IPS DF 6.9 (cell line): Measurements from ENCODE around the gene CD8A.
"Not testable (repeated sequence)": the region's sequence is repeated elsewhere in the genome, so short reads cannot be mapped to it uniquely, and the experiment has no call there.

Source experiments
- DNase-seq: peaks from one replicate; pipeline ENCODE4 v3.0.0-alpha.2; 2013; ENCODE audit warnings: low read depth, low spot score
- H3K27ac ChIP-seq: one replicate; pipeline ENCODE4 v1.5.1; 2013; ENCODE audit warnings: low read length, control low read depth
- H3K27me3 ChIP-seq: 2 replicates; pipeline ENCODE4 v1.6.1; 2013; ENCODE audit warnings: mild to moderate bottlenecking, low read length; ENCODE audit not compliant: control insufficient read depth, insufficient read depth
- H3K36me3 ChIP-seq: 2 replicates; pipeline ENCODE4 v1.6.1; 2013; ENCODE audit warnings: low read length; ENCODE audit not compliant: control insufficient read depth, insufficient read depth
- H3K4me1 ChIP-seq: 2 replicates; pipeline ENCODE4 v1.6.1; 2013; ENCODE audit warnings: low read length; ENCODE audit not compliant: control insufficient read depth, insufficient read depth
- H3K4me3 ChIP-seq: 2 replicates; pipeline ENCODE4 v1.5.1; 2013; ENCODE audit warnings: mild to moderate bottlenecking, low read length
- H3K9me3 ChIP-seq: 2 replicates; pipeline ENCODE4 v1.6.1; 2013; ENCODE audit warnings: low read length, inconsistent platforms; ENCODE audit not compliant: control insufficient read depth, insufficient read depth
- WGBS: extraction: QIAGEN DNeasy Blood & Tissue Kit; methylation state at CpG from one replicate; pipeline ENCODE4 v1.1.7; 2013; ENCODE audit warnings: mixed read lengths, missing lambda C conversion rate; ENCODE audit not compliant: insufficient read length, insufficient coverage; 5-methylcytosine and 5-hydroxymethylcytosine counted together

Gene CD8A

GRCh38 chr2:86739889-86740288 lies 50.8 kb downstream of the CD8A start:
- H3K27me3 ChIP-seq, result not testable (repeated sequence)
- no CpG with 5 or more reads among the region's 11 CpGs for WGBS

GRCh38 chr2:86739485-86739884 lies 51.2 kb downstream of the CD8A start:
- not testable (repeated sequence) for H3K27me3 ChIP-seq, DNase-seq, H3K4me3 ChIP-seq

More at GRCh38 chr2:86739889-86740288, 50.8 kb downstream of the CD8A start:
- not testable (repeated sequence) for DNase-seq, H3K4me3 ChIP-seq, H3K4me1 ChIP-seq, H3K9me3 ChIP-seq, H3K36me3 ChIP-seq, H3K27ac ChIP-seq

GRCh38 chr2:86734896-86735295 lies 55.8 kb downstream of the CD8A start:
- not testable (repeated sequence) for H3K9me3 ChIP-seq, H3K27ac ChIP-seq, H3K36me3 ChIP-seq, H3K4me3 ChIP-seq, H3K4me1 ChIP-seq, H3K27me3 ChIP-seq, DNase-seq
- WGBS, result no CpG with 5 or more reads among the region's 1 CpG

More at GRCh38 chr2:86739485-86739884, 51.2 kb downstream of the CD8A start:
- H3K36me3 ChIP-seq, H3K9me3 ChIP-seq, H3K27ac ChIP-seq, H3K4me1 ChIP-seq: not testable (repeated sequence)
